Right ventricle myocardium superior (tissue), 1 donor: ENCODE results near the gene MLXIPL. TPM values are rescaled to one million over a fixed set of nuclear protein-coding genes. Genes with fewer than 3 reads are reported as not detected.
A peak's percentile ranks its signal among the peaks of the same experiment; 100 is the strongest.

Experiments used
- ATAC-seq: fragments of 200-7000 bp; cut with Tn5 transposase; one replicate; pipeline ENCODE4 v1.9.1; 2020; ENCODE audit warnings: mild to moderate bottlenecking; ENCODE audit not compliant: poor library complexity
- DNase-seq: peaks from one replicate; pipeline ENCODE4 v3.0.0-alpha.2; 2020
- intact Hi-C: fragments of 100-400 bp; cut with DNase I; formaldehyde crosslinking; loops from one replicate; pipeline ENCODE4 v1.11.2; 2022
- total RNA-seq: library from RNA; stranded (reverse); fragmentation: NEBNext Ultra II Directional; extraction: Animal tissue kit (Norgen Biotek cat#: 25700); gene quantifications from one replicate; pipeline ENCODE4 v1.2.1, GENCODE V29; 2021
- donor health status: DM: no; HTN: yes; CAD: no; lungs with severe emphysema.

Gene MLXIPL
- total RNA-seq, 1 donor from 2014 or later = 6.9 TPM

DNA sequence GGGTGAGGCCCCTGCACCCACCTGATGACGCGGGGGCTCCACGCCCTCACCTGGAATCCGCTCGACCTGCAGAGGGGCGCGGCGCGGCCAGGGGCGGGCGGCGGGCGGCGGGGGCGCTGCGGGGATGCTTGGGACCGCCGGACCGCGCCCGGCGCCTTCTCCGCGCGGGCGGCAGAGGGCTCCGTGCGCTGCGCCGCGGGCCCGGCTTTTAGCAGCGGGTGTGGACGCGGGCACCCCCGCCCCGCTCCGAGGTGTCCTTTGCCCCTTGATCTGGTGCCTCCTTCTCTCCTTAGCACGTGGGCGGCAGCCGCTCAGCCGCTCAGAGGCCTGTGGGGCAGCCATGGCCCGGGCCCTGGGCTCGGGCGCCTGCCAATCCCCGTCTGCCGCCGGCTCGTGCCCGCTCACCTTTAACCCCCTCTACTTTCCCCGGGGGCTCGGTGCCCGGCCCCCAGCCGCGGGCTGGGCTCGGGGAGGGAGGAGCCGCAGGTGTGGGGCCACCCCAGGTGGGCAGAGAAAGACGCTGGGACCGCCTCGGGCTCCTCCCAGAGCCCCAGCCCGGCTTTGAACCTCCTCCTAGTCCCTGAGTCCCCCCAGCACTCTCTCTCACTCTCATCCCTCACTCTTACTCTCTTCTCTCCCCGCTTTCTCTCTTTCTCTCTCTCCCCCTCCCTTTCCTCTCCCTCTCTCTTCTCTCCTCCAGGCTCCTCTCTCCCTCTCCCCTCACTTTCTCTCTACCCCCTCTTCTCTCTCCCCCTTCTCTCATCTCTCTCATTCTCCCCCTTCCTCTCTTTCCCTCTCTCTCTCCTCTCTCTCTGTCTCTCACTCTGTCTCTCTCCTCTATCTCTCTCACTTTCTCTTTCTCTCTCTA, 23.6 kb upstream of the MLXIPL start:
- ATAC-seq (peak; percentile 61), DNase-seq (no peak)
- intact Hi-C loops = no loop called here

GRCh38 chr7:73646785-73647724, 22.7 kb upstream of the MLXIPL start:
- DNase-seq (no peak), ATAC-seq (no peak)
- intact Hi-C loops = no loop called here

- no peak for DNase-seq
- intact Hi-C loops = no loop called here
- no peak for ATAC-seq
These were observed 21.4 kb upstream of the MLXIPL start for GRCh38 chr7:73645643-73646174.

- ATAC-seq (no peak), DNase-seq (no peak)
- intact Hi-C loops = no loop called here
These were observed 20.5 kb upstream of the MLXIPL start for GRCh38 chr7:73644688-73645286.

DNA sequence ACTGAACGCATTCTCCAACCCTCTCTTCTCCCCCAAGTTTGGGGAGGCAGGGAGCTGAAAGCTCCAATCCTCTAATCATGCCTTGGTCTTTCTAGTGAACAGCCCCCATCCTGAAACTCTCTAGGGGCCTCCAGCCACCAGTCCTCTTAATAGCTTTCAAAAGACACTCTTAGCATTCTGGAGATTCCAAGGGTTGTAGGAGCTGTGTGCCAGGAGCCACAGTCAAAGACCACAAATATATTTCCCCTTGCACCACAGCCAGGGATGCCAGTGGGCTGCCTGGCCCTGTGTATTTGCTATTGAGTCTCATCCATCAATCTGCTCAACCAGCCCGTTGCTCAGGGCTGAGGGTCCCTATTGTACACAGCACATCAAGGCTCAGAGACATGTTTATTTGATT, 18.5 kb upstream of the MLXIPL start:
- intact Hi-C loops = no loop called here
- no peak for DNase-seq
- ATAC-seq = no peak

GRCh38 chr7:73638911-73639310, 14.6 kb upstream of the MLXIPL start:
- DNase-seq (peak; percentile 3), ATAC-seq (no peak)
- intact Hi-C loops = no loop called here

- no peak for DNase-seq
These were observed 11.3 kb upstream of the MLXIPL start for GRCh38 chr7:73635428-73636200.

GRCh38 chr7:73633844-73634243, 9.5 kb upstream of the MLXIPL start:
- intact Hi-C loops = no loop called here
- ATAC-seq (no peak), DNase-seq (no peak)

More at GRCh38 chr7:73635428-73636200, 11.3 kb upstream of the MLXIPL start:
- ATAC-seq = no peak
- intact Hi-C loops = no loop called here

- ATAC-seq (no peak), DNase-seq (no peak)
These were observed 9.0 kb upstream of the MLXIPL start for GRCh38 chr7:73633323-73633722.

GRCh38 chr7:73631558-73631957, 7.2 kb upstream of the MLXIPL start:
- intact Hi-C loops = no loop called here
- ATAC-seq = no peak

More at GRCh38 chr7:73633323-73633722, 9.0 kb upstream of the MLXIPL start:
- intact Hi-C loops = no loop called here

GRCh38 chr7:73628504-73628903, 4.2 kb upstream of the MLXIPL start:
- no peak for DNase-seq
- ATAC-seq = no peak
- intact Hi-C loops = no loop called here

More at GRCh38 chr7:73631558-73631957, 7.2 kb upstream of the MLXIPL start:
- no peak for DNase-seq

GRCh38 chr7:73626814-73627213, 2.5 kb upstream of the MLXIPL start:
- ATAC-seq (no peak), DNase-seq (peak; percentile 41)
- intact Hi-C loops = no loop called here

DNA sequence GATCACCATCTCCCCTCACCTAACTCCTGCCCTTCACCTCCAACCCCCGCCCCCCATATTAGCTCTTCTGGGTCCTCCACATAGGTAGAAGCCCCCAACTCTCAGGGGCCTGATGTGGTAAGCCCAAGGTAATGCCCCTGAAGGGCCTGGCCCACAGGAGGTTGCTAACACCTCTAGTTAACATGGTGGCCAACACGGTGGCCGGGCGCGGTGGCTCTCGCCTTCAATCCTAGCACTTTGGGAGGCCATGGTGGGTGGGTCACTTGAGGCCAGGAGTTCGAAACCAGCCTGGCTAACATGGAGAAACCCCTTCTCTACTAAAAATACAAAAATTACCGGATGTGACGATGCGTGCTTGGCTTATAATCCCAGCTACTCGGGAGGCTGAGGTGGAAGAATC, 954 bp upstream of the MLXIPL start:
- intact Hi-C loops = no loop called here
- no peak for ATAC-seq
- no peak for DNase-seq

DNA sequence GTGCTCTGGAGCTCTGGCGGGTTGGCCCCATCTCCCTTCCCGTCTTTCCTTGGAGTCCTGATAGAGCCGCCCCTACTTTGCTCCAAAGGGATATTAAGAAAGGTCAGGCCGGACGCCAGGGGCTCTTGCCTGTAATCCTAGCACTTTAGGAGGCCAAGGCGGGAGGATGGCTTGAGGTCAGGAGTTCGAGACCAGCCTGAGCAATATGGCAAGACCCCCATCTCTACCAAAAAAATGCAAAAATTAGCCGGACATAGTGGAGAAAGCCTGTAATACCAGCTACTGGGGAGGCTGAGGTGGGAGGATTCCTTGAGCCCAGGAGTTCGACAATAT, 313 bp upstream of the MLXIPL start:
- intact Hi-C loops = no loop called here
- no peak for ATAC-seq

DNA sequence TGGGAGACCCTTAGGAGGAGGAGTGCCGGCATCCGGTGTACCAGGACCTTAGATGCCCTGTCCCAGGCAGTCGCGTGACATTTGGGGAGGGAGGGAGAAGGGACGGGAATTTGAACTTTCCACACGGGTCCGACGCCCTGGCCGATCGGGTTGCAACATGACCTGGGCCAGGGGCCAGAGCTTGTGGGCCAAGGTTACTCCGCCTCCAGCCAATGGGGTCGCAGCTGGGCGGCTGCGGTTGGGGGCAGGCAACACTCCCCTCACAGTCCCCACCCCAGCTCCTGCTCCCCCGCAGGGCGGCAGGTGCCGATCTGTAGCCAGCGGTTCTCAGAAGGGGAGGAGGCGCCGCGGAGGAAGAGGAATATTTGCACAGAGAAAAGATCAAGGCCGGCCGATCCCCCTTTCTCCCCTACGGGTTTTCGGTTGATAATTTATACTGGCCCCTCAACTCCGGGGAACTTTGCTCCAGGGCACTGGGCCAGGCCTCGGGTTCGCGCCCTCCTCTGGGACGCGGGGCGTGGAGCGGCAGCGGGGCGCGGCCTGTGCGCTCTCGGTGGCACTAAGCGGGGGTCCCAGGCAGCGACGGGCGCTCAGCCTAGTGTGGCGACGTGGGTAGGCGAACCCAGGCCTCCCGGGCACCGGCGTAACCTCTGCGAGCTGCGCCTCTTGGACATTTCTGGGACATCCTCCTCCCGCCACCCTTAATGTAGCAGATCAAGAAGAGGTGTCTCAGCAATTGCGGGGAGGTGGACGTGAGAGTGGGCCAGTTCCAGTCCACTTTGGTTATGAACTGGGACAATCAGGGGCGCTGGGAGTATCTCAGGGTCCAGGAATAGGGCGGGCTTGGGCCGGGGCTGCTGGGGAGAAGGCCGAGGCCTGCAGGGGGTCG, 1.2 kb downstream of the MLXIPL start:
- ATAC-seq (peak; percentile 61), DNase-seq (peak; percentile 84)
- intact Hi-C loops = no loop called here

More for the DNA sequence above, 313 bp upstream of the MLXIPL start:
- DNase-seq = no peak

DNA sequence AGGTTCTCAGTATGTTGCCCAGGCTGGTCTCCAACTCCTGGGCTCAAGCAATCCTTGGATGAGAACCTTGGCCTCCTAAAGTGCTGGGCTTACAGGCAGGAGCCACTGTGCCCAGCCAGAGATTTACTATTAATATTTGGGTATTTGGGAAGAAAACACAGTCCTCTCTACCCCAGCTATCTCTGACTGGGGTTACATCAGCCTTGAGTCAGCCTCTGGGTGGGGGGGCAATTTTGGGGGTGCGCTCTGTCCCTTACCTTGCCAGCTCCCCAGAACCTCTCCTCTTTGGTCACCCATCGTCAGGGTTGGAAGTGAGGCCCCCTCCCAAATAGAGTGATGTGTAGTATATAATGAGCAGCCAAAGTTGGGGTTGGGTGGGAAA, 1.8 kb downstream of the MLXIPL start:
- no peak for DNase-seq
- intact Hi-C loops = no loop called here
- no peak for ATAC-seq
